G401.6 (cell line): Measurements from ENCODE around the gene SMCO4.

ENCODE experiments used
- FAIRE-seq: peaks from 2 replicates; lab custom pipeline; 2012; peaks lifted over from hg19 to GRCh38; lab: Jason Lieb, UNC

SMCO4 gene

GRCh38 chr11:93504110-93505095 is 38.8 kb downstream of the SMCO4 start:
- no peak for FAIRE-seq

GRCh38 chr11:93501856-93502255 is 41.3 kb downstream of the SMCO4 start:
- no peak for FAIRE-seq

- FAIRE-seq, result no peak
These were observed 42.4 kb downstream of the SMCO4 start for GRCh38 chr11:93500759-93501158.

GRCh38 chr11:93498641-93499040 is 44.5 kb downstream of the SMCO4 start:
- FAIRE-seq, result no peak

- FAIRE-seq, result no peak
These were observed 45.0 kb downstream of the SMCO4 start for GRCh38 chr11:93498161-93498560.

- FAIRE-seq, result no peak
These were observed 45.6 kb downstream of the SMCO4 start for GRCh38 chr11:93497596-93497995.

GRCh38 chr11:93494357-93494756 is 48.8 kb downstream of the SMCO4 start:
- no peak for FAIRE-seq

- FAIRE-seq, result no peak
These were observed 49.8 kb downstream of the SMCO4 start for GRCh38 chr11:93493252-93493897.

- no peak for FAIRE-seq
These were observed 50.5 kb downstream of the SMCO4 start for GRCh38 chr11:93492464-93493251.

GRCh38 chr11:93491973-93492372 is 51.2 kb downstream of the SMCO4 start:
- no peak for FAIRE-seq

GRCh38 chr11:93490996-93491618 is 52.1 kb downstream of the SMCO4 start:
- no peak for FAIRE-seq

GRCh38 chr11:93489841-93490240 is 53.4 kb downstream of the SMCO4 start:
- no peak for FAIRE-seq

GRCh38 chr11:93487032-93487483 is 56.1 kb downstream of the SMCO4 start:
- no peak for FAIRE-seq

GRCh38 chr11:93485983-93486382 is 57.2 kb downstream of the SMCO4 start:
- no peak for FAIRE-seq

GRCh38 chr11:93484716-93485115 is 58.5 kb downstream of the SMCO4 start:
- no peak for FAIRE-seq

- no peak for FAIRE-seq
These were observed 60.6 kb downstream of the SMCO4 start for GRCh38 chr11:93482556-93482955.

- no peak for FAIRE-seq
These were observed 61.5 kb downstream of the SMCO4 start for GRCh38 chr11:93481696-93482095.

- FAIRE-seq, result no peak
These were observed 61.9 kb downstream of the SMCO4 start for GRCh38 chr11:93481279-93481678.

- no peak for FAIRE-seq
These were observed 62.4 kb downstream of the SMCO4 start for GRCh38 chr11:93480756-93481155.

- no peak for FAIRE-seq
These were observed 62.9 kb downstream of the SMCO4 start for GRCh38 chr11:93480256-93480655.

- FAIRE-seq, result no peak
These were observed 64.3 kb downstream of the SMCO4 start for GRCh38 chr11:93478841-93479240.

- FAIRE-seq, result no peak
These were observed 65.4 kb downstream of the SMCO4 start for GRCh38 chr11:93477684-93478234.
